GM12892 (cell line): Measurements from ENCODE around the gene AP1AR.

Source experiments
- POLR2A ChIP-seq: IDR thresholded peaks from 2 replicates; pipeline ENCODE4 v1.6.1; 2011; ENCODE audit warnings: low read depth, low read length, control low read depth
- POLR2AphosphoS5 ChIP-seq: IDR thresholded peaks from 2 replicates; pipeline ENCODE4 v1.6.1; 2011; ENCODE audit warnings: low read depth, low read length, control low read depth

GRCh38 chr4:112279025-112279881, 47.7 kb downstream of the AP1AR start:
- TF ChIP-seq POLR2A (no peak), POLR2AphosphoS5 (no peak; the same call in 1 of the 2 replicates)
